Activated T-cell treated with anti-CD3 and anti-CD28 coated beads for 1 hour (primary cell): Measurements from ENCODE around the gene ARMC6.
"Not testable (repeated sequence)": the region's sequence is repeated elsewhere in the genome, so short reads cannot be mapped to it uniquely, and the experiment has no call there.

ENCODE experiments used
- DNase-seq: peaks from one replicate; pipeline ENCODE4 v3.0.0-alpha.2; 2020; ENCODE audit warnings: low read depth

The ARMC6 gene

GRCh38 chr19:19074196-19074882, 40.9 kb downstream of the ARMC6 start:
- DNase-seq, result no peak

GRCh38 chr19:19075126-19075525, 41.7 kb downstream of the ARMC6 start:
- DNase-seq, result no peak

GRCh38 chr19:19076476-19076875, 43.1 kb downstream of the ARMC6 start:
- no peak for DNase-seq

- no peak for DNase-seq
These were observed 43.7 kb downstream of the ARMC6 start for GRCh38 chr19:19077103-19077502.

- no peak for DNase-seq
These were observed 45.4 kb downstream of the ARMC6 start for GRCh38 chr19:19078801-19079200.

GRCh38 chr19:19079571-19079970, 46.2 kb downstream of the ARMC6 start:
- no peak for DNase-seq

GRCh38 chr19:19081642-19082151, 48.3 kb downstream of the ARMC6 start:
- no peak for DNase-seq

GRCh38 chr19:19083413-19084178, 50.2 kb downstream of the ARMC6 start:
- DNase-seq, result no peak

- no peak for DNase-seq
These were observed 54.3 kb downstream of the ARMC6 start for GRCh38 chr19:19087676-19088075.

- no peak for DNase-seq
These were observed 61.1 kb downstream of the ARMC6 start for GRCh38 chr19:19094513-19094912.

- DNase-seq, result no peak
These were observed 62.3 kb downstream of the ARMC6 start for GRCh38 chr19:19095691-19096090.

GRCh38 chr19:19096641-19097627, 63.5 kb downstream of the ARMC6 start:
- DNase-seq, result no peak

GRCh38 chr19:19098084-19098702, 64.8 kb downstream of the ARMC6 start:
- DNase-seq, result no peak

GRCh38 chr19:19098703-19099632, 65.6 kb downstream of the ARMC6 start:
- DNase-seq, result no peak

GRCh38 chr19:19101540-19101939, 68.1 kb downstream of the ARMC6 start:
- DNase-seq, result no peak

- DNase-seq, result not testable (repeated sequence)
These were observed 69.2 kb downstream of the ARMC6 start for GRCh38 chr19:19102566-19102965.

GRCh38 chr19:19103167-19103566, 69.8 kb downstream of the ARMC6 start:
- DNase-seq, result no peak

GRCh38 chr19:19105365-19106055, 72.1 kb downstream of the ARMC6 start:
- DNase-seq, result no peak

- no peak for DNase-seq
These were observed 72.7 kb downstream of the ARMC6 start for GRCh38 chr19:19106056-19106551.

- not testable (repeated sequence) for DNase-seq
These were observed 73.5 kb downstream of the ARMC6 start for GRCh38 chr19:19106938-19107337.
